BJ (cell line): ENCODE results near the gene GAS2L1. TPM values are rescaled to one million over a fixed set of nuclear protein-coding genes. Genes with fewer than 3 reads are reported as not detected.

Source experiments
- CTCF ChIA-PET: fragments of 350-600 bp; formaldehyde crosslinking; extraction: SDS; loops from one replicate; lab custom pipeline; 2021; ENCODE audit warnings: antibody characterized with exemption, inconsistent platforms; lab: Yijun Ruan, JAX
- POLR2A ChIA-PET: fragments of 300-600 bp; sonication (Branson Sonifier 250); formaldehyde crosslinking; extraction: SDS; loops from one replicate; lab custom pipeline; 2021; ENCODE audit warnings: antibody characterized with exemption; lab: Charles Lee
- DNase-seq: peaks from one replicate; pipeline ENCODE4 v3.0.0-alpha.2; 2011; ENCODE audit warnings: low read depth
- H3K27me3 ChIP-seq: 2 replicates; pipeline ENCODE4 v1.6.0; 2011; ENCODE audit warnings: low read length; ENCODE audit not compliant: control insufficient read depth, insufficient read depth
- H3K36me3 ChIP-seq: 2 replicates; pipeline ENCODE4 v1.5.1; 2011; ENCODE audit warnings: low read length; ENCODE audit not compliant: control insufficient read depth, insufficient read depth
- H3K4me3 ChIP-seq: 2 replicates; pipeline ENCODE4 v1.5.1; 2011; ENCODE audit warnings: low read depth, mild to moderate bottlenecking, control low read depth, low read length
- polyA plus RNA-seq: library from polyadenylated mRNA; depleted of rRNA; stranded (reverse); fragments of >200 nt; gene quantifications from 2 replicates; pipeline ENCODE4 v1.2.3, GENCODE V29; 2011
- TF ChIP-seq, protein P1 (sequence below): IDR thresholded peaks from 2 replicates; pipeline ENCODE4 v1.5.1; 2011; ENCODE audit warnings: low read depth, mild to moderate bottlenecking, control low read depth, inconsistent platforms, low read length, moderate library complexity; ENCODE audit not compliant: insufficient read depth

The GAS2L1 gene
- polyA plus RNA-seq, 1 experiment: 17.0 TPM

DNA sequence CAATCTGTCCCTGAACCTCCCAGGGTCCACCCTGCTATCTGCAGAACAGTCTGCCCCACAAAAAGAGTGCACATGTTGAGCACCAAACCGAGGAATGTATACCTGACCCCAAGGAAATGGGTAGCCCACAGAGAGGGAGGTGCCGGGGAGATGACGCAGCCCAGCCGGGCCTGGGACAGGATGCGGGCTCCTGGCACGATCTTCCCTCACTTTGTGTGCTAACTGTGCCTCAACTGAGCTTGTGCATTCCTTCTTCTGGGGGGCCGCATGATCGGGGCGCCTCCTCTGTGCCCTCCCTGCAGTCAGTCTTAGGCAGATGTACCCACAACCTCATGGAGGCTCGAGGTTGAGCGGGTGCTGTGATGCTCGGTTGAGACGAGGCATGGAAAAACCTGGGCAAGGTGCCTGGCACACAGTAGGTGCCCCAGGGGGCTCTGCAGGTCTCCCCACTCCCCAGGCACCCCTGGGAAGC, 2.4 kb downstream of the GAS2L1 start:
- Histone ChIP-seq H3K27me3 (peaks cover 3% of the 10 kb centered on the region), H3K36me3 (peaks cover 4% of the 10 kb centered on the region), H3K4me3 (peak overlapping the region; percentile 11; the same call in 1 of the 2 replicates)
- CTCF ChIA-PET: interaction anchor here (6.7 kb wide), 1 partner anchor 49 kb away, joined by 69 read pairs; no protein-coding TSS in a partner anchor
- TF ChIP-seq, protein P1, sequence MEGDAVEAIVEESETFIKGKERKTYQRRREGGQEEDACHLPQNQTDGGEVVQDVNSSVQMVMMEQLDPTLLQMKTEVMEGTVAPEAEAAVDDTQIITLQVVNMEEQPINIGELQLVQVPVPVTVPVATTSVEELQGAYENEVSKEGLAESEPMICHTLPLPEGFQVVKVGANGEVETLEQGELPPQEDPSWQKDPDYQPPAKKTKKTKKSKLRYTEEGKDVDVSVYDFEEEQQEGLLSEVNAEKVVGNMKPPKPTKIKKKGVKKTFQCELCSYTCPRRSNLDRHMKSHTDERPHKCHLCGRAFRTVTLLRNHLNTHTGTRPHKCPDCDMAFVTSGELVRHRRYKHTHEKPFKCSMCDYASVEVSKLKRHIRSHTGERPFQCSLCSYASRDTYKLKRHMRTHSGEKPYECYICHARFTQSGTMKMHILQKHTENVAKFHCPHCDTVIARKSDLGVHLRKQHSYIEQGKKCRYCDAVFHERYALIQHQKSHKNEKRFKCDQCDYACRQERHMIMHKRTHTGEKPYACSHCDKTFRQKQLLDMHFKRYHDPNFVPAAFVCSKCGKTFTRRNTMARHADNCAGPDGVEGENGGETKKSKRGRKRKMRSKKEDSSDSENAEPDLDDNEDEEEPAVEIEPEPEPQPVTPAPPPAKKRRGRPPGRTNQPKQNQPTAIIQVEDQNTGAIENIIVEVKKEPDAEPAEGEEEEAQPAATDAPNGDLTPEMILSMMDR: no peak
- DNase-seq: no peak
- POLR2A ChIA-PET: interaction anchor here (0.6 kb wide), 1 partner anchor 342 kb away, joined by 3 read pairs; no protein-coding TSS in a partner anchor

DNA sequence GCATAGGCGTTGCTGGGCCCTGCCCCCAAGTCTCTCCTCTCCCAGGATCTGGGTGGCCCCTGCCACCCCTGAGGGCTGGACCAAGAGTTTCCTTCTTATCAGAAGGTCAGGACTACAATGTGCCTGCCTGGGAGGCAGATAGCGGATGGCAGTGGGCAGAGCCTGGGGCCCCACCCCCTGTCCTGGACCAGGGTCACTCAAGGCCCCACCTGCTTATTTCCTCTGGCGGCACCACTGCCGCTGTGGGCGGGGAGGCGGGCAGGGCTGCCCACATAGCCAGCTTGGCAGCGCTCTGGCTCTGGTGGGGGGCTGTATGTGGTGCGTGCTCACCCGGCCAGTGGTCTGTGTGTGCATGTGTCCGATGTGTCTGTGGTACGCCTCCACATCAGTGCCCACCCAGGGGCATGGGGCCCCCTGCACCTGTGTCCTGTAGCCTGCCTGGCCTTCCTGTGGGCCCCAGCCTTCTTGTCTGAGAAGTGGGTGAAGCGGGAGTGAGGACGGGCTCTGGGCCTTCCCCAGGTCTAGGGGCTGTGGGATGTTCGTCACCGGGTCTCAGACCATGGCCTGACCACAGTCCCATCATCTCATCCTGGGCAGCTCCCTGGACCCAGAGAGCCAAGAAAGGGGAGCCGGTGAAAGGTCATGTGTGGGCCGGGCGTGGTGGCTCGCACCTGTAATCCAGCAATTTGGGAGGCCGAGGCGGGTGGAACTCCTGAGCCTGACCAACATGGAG, 3.0 kb downstream of the GAS2L1 start:
- Histone ChIP-seq H3K36me3 (peaks cover 4% of the 10 kb centered on the region), H3K27me3 (peaks cover 10% of the 10 kb centered on the region), H3K4me3 (no peak overlapping the region)
- CTCF ChIA-PET: interaction anchor here (6.7 kb wide), 1 partner anchor 48 kb away, joined by 69 read pairs; no protein-coding TSS in a partner anchor
- POLR2A ChIA-PET: no interaction called here
- no peak for DNase-seq
- TF ChIP-seq, protein P1: no peak

DNA sequence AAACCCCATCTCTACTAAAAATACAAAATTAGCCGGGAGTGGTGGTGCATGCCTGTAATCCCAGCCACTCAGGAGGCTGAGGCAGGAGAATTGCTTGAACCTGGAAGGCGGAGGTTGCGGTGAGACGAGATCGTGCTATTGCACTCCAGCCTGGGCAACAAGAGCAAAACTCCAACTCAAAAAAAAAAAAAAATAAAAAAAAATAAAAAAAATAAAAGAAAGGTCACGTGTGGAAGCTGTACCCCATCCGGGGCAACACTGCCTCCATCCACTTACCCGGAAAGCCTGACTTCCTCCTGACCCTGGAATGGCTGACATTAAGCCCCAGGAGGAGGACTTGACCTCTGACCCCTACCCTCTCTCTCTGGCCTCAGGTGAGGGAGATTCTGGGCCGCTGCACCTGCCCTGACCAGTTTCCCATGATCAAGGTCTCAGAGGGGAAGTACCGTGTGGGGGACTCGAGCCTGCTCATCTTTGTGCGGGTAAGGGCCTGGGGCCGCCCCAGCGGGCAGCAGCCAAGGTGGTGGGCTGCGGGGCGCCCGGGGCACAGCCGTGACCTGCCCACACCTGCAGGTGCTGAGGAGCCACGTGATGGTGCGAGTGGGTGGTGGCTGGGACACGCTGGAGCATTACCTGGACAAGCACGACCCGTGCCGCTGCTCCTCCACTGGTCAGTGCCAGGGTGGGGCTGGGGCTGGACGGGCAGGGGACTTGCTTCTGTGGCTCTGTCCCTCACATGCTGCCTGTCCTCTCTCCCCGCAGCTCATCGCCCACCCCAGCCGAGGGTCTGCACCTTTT, 3.8 kb downstream of the GAS2L1 start:
- ChIA-PET POLR2A (no interaction called here), CTCF (interaction anchor here (1.8 to 6.7 kb wide), 2 partner anchors 48 kb away, joined by 8 to 69 read pairs; no protein-coding TSS in a partner anchor)
- no peak for DNase-seq
- Histone ChIP-seq H3K4me3 (no peak overlapping the region), H3K27me3 (peaks cover 13% of the 10 kb centered on the region), H3K36me3 (peaks cover 4% of the 10 kb centered on the region)
- TF ChIP-seq, protein P1: no peak

DNA sequence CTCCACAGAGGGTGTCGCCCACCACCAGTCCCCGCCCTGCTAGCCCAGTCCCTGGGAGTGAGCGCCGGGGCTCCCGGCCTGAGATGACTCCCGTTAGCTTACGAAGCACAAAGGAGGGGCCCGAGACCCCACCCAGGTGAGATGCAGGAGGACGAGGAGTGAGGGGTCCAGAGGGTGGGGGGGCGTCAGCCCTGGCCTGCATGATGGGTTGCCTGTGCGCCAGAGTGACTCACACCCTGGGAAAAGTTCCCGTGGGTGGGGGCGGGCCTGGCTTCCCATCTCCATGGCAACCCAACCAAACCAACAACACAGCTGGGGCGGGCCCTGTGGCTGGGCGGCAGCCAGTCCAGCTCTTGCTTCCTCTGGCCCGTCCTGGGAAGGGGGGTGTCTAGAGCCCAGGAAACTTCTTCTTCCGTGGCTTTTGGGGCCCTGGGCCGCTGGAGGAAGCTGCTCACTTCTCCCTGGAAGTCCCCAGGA, 4.5 kb downstream of the GAS2L1 start:
- TF ChIP-seq, protein P1: no peak
- POLR2A ChIA-PET: no interaction called here
- CTCF ChIA-PET: interaction anchor here (1.8 kb wide), 1 partner anchor 48 kb away, joined by 8 read pairs; no protein-coding TSS in a partner anchor
- Histone ChIP-seq H3K36me3 (peaks cover 4% of the 10 kb centered on the region), H3K27me3 (peaks cover 14% of the 10 kb centered on the region), H3K4me3 (no peak overlapping the region)
- peak; percentile 88 for DNase-seq
